Inferior parietal cortex (tissue), 1 donor: ENCODE measurements around the gene NELFA.
A peak's percentile ranks its signal among the peaks of the same experiment; 100 is the strongest.

Experiments used
- DNase-seq: peaks from one replicate; pipeline ENCODE4 v3.0.0-alpha.2; 2016; ENCODE audit errors: extremely low spot score

The NELFA gene

DNA sequence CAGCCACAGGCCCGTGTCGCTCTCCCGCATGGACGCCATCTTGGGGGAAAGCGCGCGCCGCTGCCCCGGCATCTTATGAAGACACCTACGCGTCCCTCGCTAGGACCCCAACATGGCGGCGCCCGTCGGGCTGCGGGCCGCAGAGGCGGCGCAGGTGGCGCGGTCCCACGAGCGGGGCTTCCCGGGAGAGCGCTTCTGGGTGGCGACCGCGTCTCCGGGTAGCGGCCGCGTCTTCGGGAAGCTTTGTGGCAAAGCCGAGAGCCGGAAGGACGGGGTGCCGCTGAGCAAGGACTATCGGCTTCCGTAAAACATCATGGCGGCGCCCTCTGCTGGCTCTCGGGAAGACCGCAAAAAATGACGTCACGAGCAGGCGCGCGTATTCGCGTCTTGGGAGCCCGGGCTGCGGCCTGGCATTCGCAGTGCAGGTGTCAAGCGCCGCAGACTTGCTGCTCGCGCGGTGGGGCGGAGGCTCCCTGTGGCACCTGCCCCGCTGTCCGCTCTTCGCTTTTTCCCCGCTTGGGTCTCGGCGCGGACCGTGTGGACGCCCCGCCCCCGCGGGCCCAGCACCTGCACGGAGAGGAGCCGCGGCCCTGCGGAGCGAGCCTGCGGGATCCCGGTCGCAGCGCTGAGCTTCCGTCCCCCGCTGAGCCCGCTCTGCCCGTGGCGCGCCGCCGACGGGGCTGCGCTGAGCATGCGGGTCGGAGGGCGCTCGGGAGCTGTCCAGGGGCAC, at the start of gene NELFA:
TSS of gene NELFA (minus strand) at position 54 of the 730 bp plus-strand sequence. CDS start at position 39, 15 bp downstream.
- peak; percentile 98 for DNase-seq

- no peak for DNase-seq
Measured at GRCh38 chr4:2057382-2058065, 48.8 kb upstream of the NELFA start.

DNA sequence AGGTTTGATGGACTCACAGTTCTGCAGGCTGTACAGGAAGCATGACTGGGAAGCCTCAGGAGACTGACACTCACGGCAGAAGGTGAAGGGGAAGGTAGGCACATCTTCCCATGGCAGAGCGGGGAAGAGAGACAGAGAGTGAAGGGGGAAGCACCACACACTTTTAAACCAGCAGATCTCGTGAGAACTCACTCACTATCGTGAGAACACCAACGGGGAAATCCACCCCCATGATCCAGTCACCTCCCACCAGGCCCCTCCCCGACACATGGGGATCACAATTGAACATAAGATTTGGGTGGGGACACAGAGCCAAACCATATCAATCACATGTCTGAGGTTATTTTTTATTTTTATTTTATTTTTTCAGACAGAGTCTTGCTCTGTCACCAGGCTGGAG, 45.4 kb upstream of the NELFA start:
- DNase-seq, result no peak

DNA sequence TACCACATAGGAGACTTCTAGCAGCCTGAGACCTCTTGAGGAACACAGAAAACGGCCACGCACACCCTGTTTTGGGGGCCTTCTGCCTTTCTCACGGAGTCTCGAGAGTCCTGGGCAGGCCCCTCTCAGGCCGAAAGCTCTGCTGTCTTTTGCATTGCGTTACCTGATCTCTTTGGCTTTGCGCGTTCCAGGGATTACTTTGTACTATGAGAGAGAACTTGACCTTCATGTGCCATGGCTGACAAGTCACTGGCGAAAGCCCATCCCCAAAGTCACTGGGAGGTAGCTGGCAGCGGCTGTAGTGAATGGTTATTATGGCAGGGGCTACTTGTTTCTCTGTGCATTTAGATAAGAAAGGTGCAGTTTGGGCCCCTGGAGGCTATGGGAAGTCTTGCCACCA, 42.3 kb upstream of the NELFA start:
- no peak for DNase-seq

GRCh38 chr4:2049811-2050210, 41.0 kb upstream of the NELFA start:
- DNase-seq, result no peak

DNA sequence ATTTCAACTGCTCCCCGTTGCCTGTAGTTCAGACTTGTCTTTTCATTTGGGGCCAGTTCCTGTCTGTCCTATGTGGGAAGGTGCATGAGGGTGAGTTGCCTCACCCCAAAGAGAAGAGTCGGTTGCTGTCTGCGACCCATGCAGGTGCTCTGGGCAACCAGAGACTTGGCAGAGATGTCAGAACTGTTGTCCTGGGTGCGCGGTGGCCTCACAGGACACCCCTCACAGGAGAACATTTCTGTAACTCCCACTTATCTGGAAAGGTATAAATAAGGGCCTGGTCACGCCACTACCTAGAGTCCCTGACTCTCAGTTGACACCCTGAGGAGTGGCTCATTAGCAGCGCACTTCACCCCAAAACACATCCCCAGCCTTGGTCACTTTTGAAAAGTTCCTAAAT, 40.6 kb upstream of the NELFA start:
- no peak for DNase-seq

DNA sequence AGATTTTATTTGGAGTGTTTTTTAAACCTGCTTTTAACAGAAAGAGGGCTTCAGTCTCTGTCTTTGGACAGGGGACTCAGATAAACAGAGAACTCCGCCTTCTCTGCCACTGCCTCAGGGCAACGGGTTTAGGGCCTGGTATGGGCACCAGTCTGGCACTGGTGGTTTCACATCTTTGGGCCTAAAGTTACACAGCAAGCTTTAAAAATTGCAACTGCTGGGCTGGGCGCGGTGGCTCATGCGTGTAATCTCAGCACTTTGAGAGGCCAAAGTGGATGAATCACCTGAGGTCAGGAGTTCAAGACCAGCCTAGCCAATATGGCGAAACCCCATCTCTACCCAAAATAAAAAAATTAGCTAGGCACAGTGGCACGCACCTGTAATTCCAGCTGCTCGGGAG, 40.1 kb upstream of the NELFA start:
- no peak for DNase-seq

DNA sequence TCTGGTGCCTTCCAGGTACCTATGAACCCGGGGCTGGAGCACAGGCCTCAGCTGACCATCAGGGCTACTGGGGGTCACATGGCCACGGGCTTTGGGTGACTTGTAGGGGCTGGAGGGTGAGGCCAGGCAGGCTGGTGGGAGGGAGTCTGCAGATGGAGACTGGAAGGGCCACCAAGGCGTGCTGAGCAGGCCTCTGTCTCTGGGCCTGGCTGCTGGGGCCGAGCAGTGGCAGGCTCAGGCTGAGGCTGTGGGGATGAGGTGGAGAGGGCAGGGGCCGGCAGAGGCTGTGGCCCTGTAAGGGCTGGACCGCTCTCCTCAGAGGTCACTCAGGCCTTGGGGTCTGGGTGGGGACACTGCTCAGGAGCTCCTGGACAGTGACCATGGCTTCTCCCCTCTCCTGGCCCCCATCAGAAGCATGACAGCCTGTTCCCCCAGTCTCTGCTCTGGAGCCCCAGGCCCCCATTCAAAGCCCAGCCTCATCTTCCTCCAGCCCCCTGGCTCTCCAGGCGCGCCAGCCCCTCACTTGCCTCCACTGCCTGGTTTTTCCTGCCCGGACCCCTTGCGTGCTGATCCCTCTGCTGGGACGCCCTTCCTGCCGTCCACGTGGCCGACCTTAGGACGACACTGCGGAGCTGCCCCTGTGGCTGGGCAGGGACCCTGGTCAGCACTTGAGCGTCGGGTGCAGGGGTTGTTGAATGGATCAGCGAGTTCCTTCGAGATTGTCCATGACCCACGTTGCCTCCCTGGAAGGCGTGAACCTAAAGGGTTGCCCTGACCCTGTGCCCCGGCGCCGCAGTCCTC, 39.2 kb upstream of the NELFA start:
- DNase-seq, result no peak

GRCh38 chr4:2047031-2047660, 38.4 kb upstream of the NELFA start:
- no peak for DNase-seq

GRCh38 chr4:2046031-2046961, 37.5 kb upstream of the NELFA start:
- no peak for DNase-seq

DNA sequence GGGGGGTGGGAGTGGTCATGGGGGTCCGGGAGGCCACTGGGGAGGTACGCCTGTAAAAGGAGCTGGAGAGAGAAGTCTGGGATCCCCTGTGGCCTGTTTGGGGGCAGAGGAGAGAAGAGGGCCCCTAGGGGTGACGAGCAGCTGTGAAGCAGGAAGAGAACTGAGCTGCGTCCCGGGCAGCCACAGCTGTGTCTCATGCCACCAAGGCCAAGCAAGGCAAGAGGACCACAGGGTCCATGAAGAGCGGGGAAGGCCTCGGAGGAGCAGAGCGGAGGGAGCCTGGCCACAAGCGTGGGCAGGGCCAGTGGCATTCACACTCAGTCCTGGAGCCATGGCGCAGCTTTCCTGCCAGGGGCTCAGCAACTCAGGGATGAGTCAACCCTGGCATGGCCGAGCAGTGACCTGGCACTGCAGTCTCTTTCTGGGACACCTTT, 36.8 kb upstream of the NELFA start:
- DNase-seq, result no peak

- no peak for DNase-seq
Measured at GRCh38 chr4:2044542-2045517, 36.1 kb upstream of the NELFA start.

DNA sequence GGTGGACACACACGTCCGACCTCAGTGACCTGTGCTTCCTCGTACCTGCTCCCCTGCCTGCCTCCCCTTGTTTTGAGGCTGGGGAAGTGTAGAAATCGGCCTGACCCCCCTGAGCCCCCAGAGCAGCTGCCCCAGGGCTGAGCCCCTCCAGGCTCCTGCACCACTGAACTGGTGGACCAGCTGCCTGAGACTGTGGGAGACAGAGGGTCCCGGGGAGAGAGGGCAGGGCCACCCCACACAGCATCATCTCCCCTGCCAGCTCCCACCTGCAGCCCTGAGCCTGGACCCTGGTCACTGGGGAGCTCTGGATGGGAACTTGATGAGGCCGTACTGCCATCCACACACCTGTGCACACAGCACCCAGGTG, 35.3 kb upstream of the NELFA start:
- no peak for DNase-seq

GRCh38 chr4:2043396-2044118, 34.8 kb upstream of the NELFA start:
- no peak for DNase-seq

GRCh38 chr4:2042947-2043395, 34.2 kb upstream of the NELFA start:
- DNase-seq, result no peak

DNA sequence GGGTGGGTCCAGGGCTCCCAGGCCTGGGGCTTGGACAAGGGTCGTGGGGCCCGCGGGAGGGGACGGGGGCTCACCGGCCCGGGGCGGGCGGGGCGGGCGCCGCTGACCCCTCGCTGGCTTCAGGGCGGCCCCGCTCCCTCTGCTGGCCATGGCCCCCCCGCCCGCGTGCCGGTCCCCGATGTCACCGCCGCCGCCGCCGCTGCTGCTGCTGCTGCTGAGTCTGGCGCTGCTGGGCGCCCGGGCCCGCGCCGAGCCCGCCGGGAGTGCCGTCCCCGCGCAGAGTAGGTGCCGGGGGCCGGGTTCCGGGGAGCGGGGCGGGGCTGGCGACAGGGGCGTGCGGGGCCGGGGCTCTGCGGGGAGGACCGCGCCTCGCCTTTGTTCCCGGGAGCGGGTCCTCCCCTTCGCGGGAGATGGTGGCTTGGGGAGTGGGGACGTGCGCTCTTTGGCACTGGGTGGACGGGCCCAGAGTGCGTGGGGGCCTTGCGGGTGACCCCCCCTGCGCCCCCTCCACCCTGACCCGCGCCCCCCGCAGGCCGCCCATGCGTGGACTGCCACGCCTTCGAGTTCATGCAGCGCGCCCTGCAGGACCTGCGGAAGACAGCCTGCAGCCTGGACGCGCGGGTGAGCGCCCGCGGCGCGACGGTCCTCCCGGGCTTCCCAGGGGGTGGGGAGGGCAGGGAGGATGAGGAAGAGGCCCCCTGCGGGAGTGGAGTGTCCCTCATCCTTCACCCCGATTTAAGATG, 33.6 kb upstream of the NELFA start:
- no peak for DNase-seq

DNA sequence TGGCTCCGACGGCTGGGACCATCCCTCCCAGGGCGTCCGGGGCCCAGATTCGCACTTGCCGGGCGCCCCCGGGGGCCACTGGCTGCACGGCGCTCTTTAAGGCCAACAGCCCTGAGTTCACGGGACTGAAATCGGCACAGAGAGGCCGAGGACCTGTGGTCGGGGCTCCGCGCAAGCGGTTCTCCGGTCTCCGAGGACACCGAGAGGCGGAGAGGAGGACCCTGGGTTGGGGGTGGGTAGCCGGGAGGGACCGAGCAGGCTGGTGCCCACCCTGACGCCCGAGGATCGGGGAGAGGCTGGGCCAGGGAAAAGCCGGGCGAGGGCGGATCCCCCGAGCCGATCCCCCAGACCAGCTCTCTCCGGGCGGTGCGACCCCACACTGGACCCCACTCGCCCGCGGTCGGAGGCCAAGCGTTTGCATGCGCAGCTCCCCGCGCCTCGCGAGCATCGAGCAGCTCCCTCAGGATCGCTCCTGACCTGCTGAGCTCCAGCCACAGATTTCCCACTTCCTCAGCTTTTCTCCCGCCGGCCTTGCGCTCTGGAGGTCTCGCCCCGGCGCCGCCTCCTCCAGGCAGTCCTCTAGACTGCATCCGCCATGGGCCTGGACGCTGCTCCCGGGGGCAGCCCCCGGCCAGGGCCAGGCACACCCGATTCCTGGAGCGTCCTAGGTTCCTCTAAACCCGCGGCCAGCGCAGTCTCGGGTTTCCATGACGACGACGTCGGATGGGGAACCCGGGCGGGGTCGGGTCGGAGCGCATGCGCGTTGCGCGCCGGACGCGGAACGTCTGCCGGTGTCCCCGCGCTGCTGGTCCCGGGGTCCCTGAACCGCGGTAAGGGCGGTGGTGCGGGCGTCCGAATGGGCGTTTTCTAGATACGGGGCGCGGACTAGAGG, 32.7 kb upstream of the NELFA start:
- DNase-seq, result peak; percentile 86
